ENCODE measurements around the gene ZCWPW1. TPM values are rescaled to one million over a fixed set of nuclear protein-coding genes. Genes with fewer than 3 reads are reported as not detected.

Gene ZCWPW1
- total and polyA plus RNA-seq, 2 of the 13 experiments (the other 11 are each of a cell fraction or from before 2014, with no cell fraction given), result 2.4 to 2.5 TPM

DNA sequence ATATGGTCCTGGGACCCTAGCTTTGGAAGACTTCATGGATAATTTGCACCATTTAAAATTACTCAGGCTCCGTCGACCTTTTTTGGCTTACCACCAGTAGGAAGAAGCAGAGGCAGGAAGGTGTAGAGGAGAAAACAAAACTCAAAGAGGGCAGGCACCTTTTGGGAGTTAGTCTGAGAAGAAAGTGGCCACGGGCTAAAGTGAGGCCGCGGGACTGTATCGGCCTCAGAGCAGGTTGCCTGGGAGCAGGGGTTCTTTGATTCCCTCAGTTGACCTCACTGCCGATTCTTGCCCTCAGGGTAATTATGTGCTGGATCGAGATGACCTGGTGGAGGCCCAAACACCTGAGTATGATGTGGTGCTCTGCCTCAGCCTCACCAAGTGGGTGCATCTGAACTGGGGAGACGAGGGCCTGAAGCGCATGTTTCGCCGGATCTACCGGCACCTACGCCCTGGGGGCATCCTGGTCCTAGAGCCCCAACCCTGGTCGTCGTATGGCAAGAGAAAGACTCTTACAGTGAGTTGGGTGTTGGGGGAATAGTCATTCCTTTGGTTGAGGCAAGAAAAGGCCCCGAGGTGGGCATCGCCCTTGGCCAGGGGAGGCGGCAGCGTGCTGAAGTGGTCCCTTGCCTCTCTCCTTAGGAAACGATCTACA lies 4.2 kb upstream of the ZCWPW1 start (continued):
- no peak for TF ChIP-seq ERF (CRISPR knock-in tag; IDR thresholded peaks at IDR 0.05)

- 93% methylated on average over 4 of the region's 4 CpGs for WGBS (ENCODE audit: low lambda C conversion rate)
- intact Hi-C loops (cut with micrococcal nuclease; ENCODE audit: unreplicated experiment) (no loop called here), in situ Hi-C loops (cut with HindIII; ENCODE audit: extremely low pct_ligation_motif_present, low pct_unique_long_range_greater_than_20kb) (no loop called here)
- Histone ChIP-seq H3K9ac (ENCODE audit: insufficient read depth, low read depth, low read length) (peak overlapping the region; percentile 98), H3K27me3 (ENCODE audit: control insufficient read depth in 1 of 2, insufficient read depth in 2 of 2, low read length in 2 of 2) (no peaks in the 10 kb centered on the region; a peak in 1 of 5 replicates), H4K20me1 (ENCODE audit: insufficient read depth, low read length) (no peaks in the 10 kb centered on the region; the same call in 1 of the 2 replicates), H3K4me1 (ENCODE audit: insufficient read depth, low read length) (peaks cover 63% of the 10 kb centered on the region), H3K36me3 (replicated peaks in 1 of 2; ENCODE audit: control insufficient read depth in 1 of 2, insufficient read depth in 2 of 2, low read length in 2 of 2) (peaks cover 5 to 30% of the 10 kb centered on the region in 2 experiments), H3K9me3 (ENCODE audit: low read length) (no peaks in the 10 kb centered on the region), H3K4me2 (ENCODE audit: low read depth, low read length) (peak overlapping the region; percentile 94), H2AFZ (ENCODE audit: low read length) (no peak overlapping the region), H3K4me3 (replicated peaks in 1 of 3; ENCODE audit: insufficient read depth in 1 of 3, low read depth in 2 of 3, low read length in 3 of 3) (peak overlapping the region in 1 of 3 experiments; percentile 25; a peak in 1 of 6 replicates), H3K79me2 (ENCODE audit: insufficient read depth, low read length) (peaks cover 37% of the 10 kb centered on the region), H3K27ac (ENCODE audit: extremely low read length, insufficient read depth, low read length) (peak overlapping the region; percentile 36)
- DNase-seq (ENCODE audit: low spot score) (no peak), ATAC-seq (no peak), FAIRE-seq (no peak)
- CTCF ChIA-PET (ENCODE audit: low intra/inter-chr PET ratio, low total read pairs), result no interaction called here
- POLR2A ChIA-PET, result interaction anchor here (0.8 to 5.0 kb wide), 3 partner anchors 8 to 14 kb away, joined by 6 to 199 read pairs (median 72); no protein-coding TSS in a partner anchor
- TF ChIP-seq, protein P1, sequence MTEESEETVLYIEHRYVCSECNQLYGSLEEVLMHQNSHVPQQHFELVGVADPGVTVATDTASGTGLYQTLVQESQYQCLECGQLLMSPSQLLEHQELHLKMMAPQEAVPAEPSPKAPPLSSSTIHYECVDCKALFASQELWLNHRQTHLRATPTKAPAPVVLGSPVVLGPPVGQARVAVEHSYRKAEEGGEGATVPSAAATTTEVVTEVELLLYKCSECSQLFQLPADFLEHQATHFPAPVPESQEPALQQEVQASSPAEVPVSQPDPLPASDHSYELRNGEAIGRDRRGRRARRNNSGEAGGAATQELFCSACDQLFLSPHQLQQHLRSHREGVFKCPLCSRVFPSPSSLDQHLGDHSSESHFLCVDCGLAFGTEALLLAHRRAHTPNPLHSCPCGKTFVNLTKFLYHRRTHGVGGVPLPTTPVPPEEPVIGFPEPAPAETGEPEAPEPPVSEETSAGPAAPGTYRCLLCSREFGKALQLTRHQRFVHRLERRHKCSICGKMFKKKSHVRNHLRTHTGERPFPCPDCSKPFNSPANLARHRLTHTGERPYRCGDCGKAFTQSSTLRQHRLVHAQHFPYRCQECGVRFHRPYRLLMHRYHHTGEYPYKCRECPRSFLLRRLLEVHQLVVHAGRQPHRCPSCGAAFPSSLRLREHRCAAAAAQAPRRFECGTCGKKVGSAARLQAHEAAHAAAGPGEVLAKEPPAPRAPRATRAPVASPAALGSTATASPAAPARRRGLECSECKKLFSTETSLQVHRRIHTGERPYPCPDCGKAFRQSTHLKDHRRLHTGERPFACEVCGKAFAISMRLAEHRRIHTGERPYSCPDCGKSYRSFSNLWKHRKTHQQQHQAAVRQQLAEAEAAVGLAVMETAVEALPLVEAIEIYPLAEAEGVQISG (CRISPR knock-in tag; IDR thresholded peaks at IDR 0.05), result no peak
- TF ChIP-seq, protein P2, sequence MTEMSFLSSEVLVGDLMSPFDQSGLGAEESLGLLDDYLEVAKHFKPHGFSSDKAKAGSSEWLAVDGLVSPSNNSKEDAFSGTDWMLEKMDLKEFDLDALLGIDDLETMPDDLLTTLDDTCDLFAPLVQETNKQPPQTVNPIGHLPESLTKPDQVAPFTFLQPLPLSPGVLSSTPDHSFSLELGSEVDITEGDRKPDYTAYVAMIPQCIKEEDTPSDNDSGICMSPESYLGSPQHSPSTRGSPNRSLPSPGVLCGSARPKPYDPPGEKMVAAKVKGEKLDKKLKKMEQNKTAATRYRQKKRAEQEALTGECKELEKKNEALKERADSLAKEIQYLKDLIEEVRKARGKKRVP (CRISPR knock-in tag; IDR thresholded peaks at IDR 0.05), result no peak
- TF ChIP-seq NFYC (CRISPR knock-in tag; IDR thresholded peaks at IDR 0.05), result no peak
- no peak for TF ChIP-seq ZNF382 (CRISPR knock-in tag; IDR thresholded peaks at IDR 0.05; ENCODE audit: borderline replicate concordance)
- no peak for TF ChIP-seq MXD3 (CRISPR knock-in tag; IDR thresholded peaks at IDR 0.05)
- no peak for TF ChIP-seq ETV6 (CRISPR knock-in tag; conservative IDR thresholded peaks at IDR 0.05)
- TF ChIP-seq HOXA9 (CRISPR knock-in tag; IDR thresholded peaks at IDR 0.05; ENCODE audit: borderline replicate concordance), result no peak
- TF ChIP-seq TERF1 (CRISPR knock-in tag; IDR thresholded peaks at IDR 0.05), result no peak
- TF ChIP-seq ZNF790 (CRISPR knock-in tag; IDR thresholded peaks at IDR 0.05; ENCODE audit: borderline replicate concordance), result no peak
- TF ChIP-seq SAP130 (CRISPR knock-in tag; IDR thresholded peaks at IDR 0.05; ENCODE audit: low read depth), result no peak
- no peak for TF ChIP-seq SRF (IDR thresholded peaks at IDR 0.05; ENCODE audit: low read depth, low read length)
- no peak for TF ChIP-seq CREB3 (CRISPR knock-in tag; IDR thresholded peaks at IDR 0.05)
- TF ChIP-seq KDM3A (CRISPR knock-in tag; IDR thresholded peaks at IDR 0.05; ENCODE audit: low read depth), result no peak
- BruUV-seq (replicated peaks), result no TSS peak
Measured at GRCh38 chr7:100432053-100432452, 3.5 kb upstream of the ZCWPW1 start.

All from HepG2 (cell line).